Fibroblast of the aortic adventitia (primary cell): ENCODE measurements around the gene AOAH. TPM values are rescaled to one million over a fixed set of nuclear protein-coding genes. Genes with fewer than 3 reads are reported as not detected.

ENCODE experiments used
- DNase-seq: peaks from one replicate; pipeline ENCODE4 v3.0.0-alpha.2; 2010; ENCODE audit warnings: low read depth
- H3K4me3 ChIP-seq: 2 replicates; pipeline ENCODE4 v1.5.1; 2011; ENCODE audit warnings: low read depth, mild to moderate bottlenecking, control low read depth, low read length, moderate library complexity
- CTCF ChIP-seq: IDR thresholded peaks from 2 replicates; pipeline ENCODE4 v1.5.1; 2011; ENCODE audit warnings: mild to moderate bottlenecking, low read length, control low read depth, inconsistent platforms; ENCODE audit not compliant: insufficient read depth
- total RNA-seq: library from RNA; depleted of rRNA; stranded (reverse); fragments of >200 nt; gene quantifications from 2 replicates; pipeline ENCODE4 v1.2.3, GENCODE V29; 2012; ENCODE audit warnings: low replicate concordance

The AOAH gene
- total RNA-seq, 1 donor: not detected

- no peak for TF ChIP-seq CTCF
- DNase-seq: no peak
Observed at GRCh38 chr7:36639826-36640225, 84.5 kb downstream of the AOAH start.

GRCh38 chr7:36638586-36639263, 85.6 kb downstream of the AOAH start:
- no peak for DNase-seq
- no peak overlapping the region for H3K4me3 ChIP-seq
- no peak for TF ChIP-seq CTCF

More at GRCh38 chr7:36639826-36640225, 84.5 kb downstream of the AOAH start:
- no peak overlapping the region for H3K4me3 ChIP-seq

GRCh38 chr7:36638140-36638539, 86.2 kb downstream of the AOAH start:
- no peak for TF ChIP-seq CTCF
- no peak overlapping the region for H3K4me3 ChIP-seq
- DNase-seq: no peak

- no peak for TF ChIP-seq CTCF
- H3K4me3 ChIP-seq: no peak overlapping the region
- DNase-seq: no peak
Observed at GRCh38 chr7:36637417-36637816, 86.9 kb downstream of the AOAH start.

GRCh38 chr7:36636126-36636525, 88.2 kb downstream of the AOAH start:
- no peak for DNase-seq
- no peak overlapping the region for H3K4me3 ChIP-seq
- TF ChIP-seq CTCF: no peak

- TF ChIP-seq CTCF: no peak
- DNase-seq: no peak
Observed at GRCh38 chr7:36635091-36635490, 89.2 kb downstream of the AOAH start.

GRCh38 chr7:36633377-36633776, 90.9 kb downstream of the AOAH start:
- no peak for DNase-seq
- no peak for TF ChIP-seq CTCF
- no peak overlapping the region for H3K4me3 ChIP-seq

More at GRCh38 chr7:36635091-36635490, 89.2 kb downstream of the AOAH start:
- no peak overlapping the region for H3K4me3 ChIP-seq
